Activated T-cell treated with anti-CD3 and anti-CD28 coated beads, Interleukin-2, amount 50 U/mL, for 72 hours (primary cell): ENCODE data around the gene BTC. TPM values are rescaled to one million over a fixed set of nuclear protein-coding genes. Genes with fewer than 3 reads are reported as not detected.
"Not testable (repeated sequence)": the region's sequence is repeated elsewhere in the genome, so short reads cannot be mapped to it uniquely, and the experiment has no call there.

Experiments used
- ATAC-seq, 2 donors: fragments of 150-1000 bp; cut with Tn5 transposase; replicated peaks in 1 of 2; 2 replicates each; pipeline ENCODE4 v1.10.0; 2021; ENCODE audit warnings: moderate library complexity in 2 of 2, mild to moderate bottlenecking in 1 of 2
- DNase-seq, 2 donors: peaks; one replicate each; pipeline ENCODE4 v3.0.0; 2021 to 2022; ENCODE audit warnings: mixed read lengths in 1 of 2
- H3K27ac Mint-ChIP-seq: one replicate; pipeline ENCODE4 v1.8.0; 2022; ENCODE audit warnings: mild to moderate bottlenecking, moderate library complexity, mixed read lengths
- H3K27me3 Mint-ChIP-seq: one replicate; pipeline ENCODE4 v1.8.0; 2022; ENCODE audit warnings: low read depth, mixed read lengths
- H3K36me3 Mint-ChIP-seq, 2 donors: one replicate each; pipeline ENCODE4 v1.8.0; 2022; ENCODE audit warnings: mixed read lengths in 2 of 2, mild to moderate bottlenecking in 1 of 2; ENCODE audit not compliant: insufficient read depth in 2 of 2
- H3K4me1 Mint-ChIP-seq: one replicate; pipeline ENCODE4 v1.8.0; 2022; ENCODE audit warnings: low read depth, mixed read lengths
- H3K4me3 Mint-ChIP-seq, 2 donors: one replicate each; pipeline ENCODE4 v1.8.0; 2022; ENCODE audit warnings: mild to moderate bottlenecking in 2 of 2, mixed read lengths in 2 of 2, moderate library complexity in 2 of 2
- H3K9me3 Mint-ChIP-seq, 2 donors: one replicate each; pipeline ENCODE4 v1.8.0; 2022; ENCODE audit warnings: mixed read lengths in 2 of 2
- total RNA-seq, 2 donors: library from RNA; stranded (reverse); gene quantifications; one replicate each; pipeline ENCODE4 v1.2.3, GENCODE V29; 2022

Gene BTC
- total RNA-seq, 2 donors from 2014 or later = not detected

GRCh38 chr4:74751856-74752255 is 42.5 kb downstream of the BTC start:
- DNase-seq = no peak
- Mint-ChIP-seq H3K9me3 (peaks cover 0 to 1% of the 10 kb centered on the region in 2 donors), H3K27ac (no peak overlapping the region), H3K27me3 (peaks cover 6% of the 10 kb centered on the region), H3K36me3 (no peaks in the 10 kb centered on the region), H3K4me3 (no peak overlapping the region), H3K4me1 (no peaks in the 10 kb centered on the region)
- no peak for ATAC-seq

- Mint-ChIP-seq H3K36me3 (no peaks in the 10 kb centered on the region), H3K9me3 (peaks cover 0 to 1% of the 10 kb centered on the region in 2 donors), H3K27me3 (peaks cover 6% of the 10 kb centered on the region), H3K4me3 (no peak overlapping the region), H3K4me1 (no peaks in the 10 kb centered on the region), H3K27ac (no peak overlapping the region)
- ATAC-seq (no peak), DNase-seq (no peak)
These were observed 43.1 kb downstream of the BTC start for GRCh38 chr4:74751247-74751646.

GRCh38 chr4:74742185-74742584 is 52.1 kb downstream of the BTC start:
- Mint-ChIP-seq H3K4me1 (no peaks in the 10 kb centered on the region), H3K4me3 (no peak overlapping the region), H3K27ac (no peak overlapping the region), H3K27me3 (no peaks in the 10 kb centered on the region), H3K9me3 (no peaks in the 10 kb centered on the region), H3K36me3 (no peaks in the 10 kb centered on the region)
- DNase-seq = no peak
- ATAC-seq = no peak

- no peaks in the 10 kb centered on the region for H3K9me3 Mint-ChIP-seq
- DNase-seq (no peak), ATAC-seq (no peak)
- H3K4me1 Mint-ChIP-seq = no peaks in the 10 kb centered on the region
- no peak overlapping the region for H3K4me3 Mint-ChIP-seq
- no peaks in the 10 kb centered on the region for H3K36me3 Mint-ChIP-seq
- H3K27ac Mint-ChIP-seq = no peak overlapping the region
- no peaks in the 10 kb centered on the region for H3K27me3 Mint-ChIP-seq
These were observed 55.7 kb downstream of the BTC start for GRCh38 chr4:74738464-74739143.

GRCh38 chr4:74734995-74735394 is 59.3 kb downstream of the BTC start:
- Mint-ChIP-seq H3K4me3 (no peak overlapping the region), H3K9me3 (no peaks in the 10 kb centered on the region), H3K4me1 (no peaks in the 10 kb centered on the region), H3K27me3 (peaks cover 6% of the 10 kb centered on the region), H3K36me3 (no peaks in the 10 kb centered on the region), H3K27ac (no peak overlapping the region)
- ATAC-seq (no peak), DNase-seq (no peak)

GRCh38 chr4:74733756-74734155 is 60.6 kb downstream of the BTC start:
- Mint-ChIP-seq H3K4me3 (no peak overlapping the region), H3K9me3 (no peaks in the 10 kb centered on the region), H3K4me1 (no peaks in the 10 kb centered on the region), H3K36me3 (no peaks in the 10 kb centered on the region), H3K27ac (no peak overlapping the region), H3K27me3 (peaks cover 14% of the 10 kb centered on the region)
- no peak for DNase-seq
- no peak for ATAC-seq

GRCh38 chr4:74724979-74725378 is 69.3 kb downstream of the BTC start:
- Mint-ChIP-seq H3K4me3 (no peak overlapping the region), H3K36me3 (no peaks in the 10 kb centered on the region), H3K9me3 (peaks cover 3 to 4% of the 10 kb centered on the region in 2 donors), H3K27me3 (peaks cover 8% of the 10 kb centered on the region), H3K27ac (no peak overlapping the region), H3K4me1 (no peaks in the 10 kb centered on the region)
- no peak for ATAC-seq
- DNase-seq = no peak

GRCh38 chr4:74716436-74716765 is 77.9 kb downstream of the BTC start:
- no peak overlapping the region for H3K27ac Mint-ChIP-seq
- DNase-seq (no peak), ATAC-seq (no peak)
- H3K4me3 Mint-ChIP-seq = no peak overlapping the region
- peaks cover 3 to 9% of the 10 kb centered on the region in 2 donors for H3K9me3 Mint-ChIP-seq
- peaks cover 0 to 5% of the 10 kb centered on the region in 2 donors for H3K36me3 Mint-ChIP-seq
- H3K4me1 Mint-ChIP-seq = no peaks in the 10 kb centered on the region
- peaks cover 8% of the 10 kb centered on the region for H3K27me3 Mint-ChIP-seq

- Mint-ChIP-seq H3K9me3 (peaks cover 4 to 13% of the 10 kb centered on the region in 2 donors), H3K27me3 (peaks cover 8% of the 10 kb centered on the region), H3K4me3 (no peak overlapping the region), H3K27ac (no peak overlapping the region), H3K4me1 (no peaks in the 10 kb centered on the region), H3K36me3 (peaks cover 0 to 5% of the 10 kb centered on the region in 2 donors)
- DNase-seq = no peak
- no peak for ATAC-seq
These were observed 78.5 kb downstream of the BTC start for GRCh38 chr4:74715706-74716435.

GRCh38 chr4:74714611-74715130 is 79.7 kb downstream of the BTC start:
- DNase-seq = no peak
- Mint-ChIP-seq H3K27me3 (peaks cover 8% of the 10 kb centered on the region), H3K4me3 (no peak overlapping the region), H3K9me3 (peaks cover 5 to 16% of the 10 kb centered on the region in 2 donors), H3K27ac (no peak overlapping the region), H3K36me3 (peaks cover 0 to 5% of the 10 kb centered on the region in 2 donors), H3K4me1 (no peaks in the 10 kb centered on the region)
- no peak for ATAC-seq

GRCh38 chr4:74708135-74708534 is 86.2 kb downstream of the BTC start:
- peaks cover 5 to 16% of the 10 kb centered on the region in 2 donors for H3K9me3 Mint-ChIP-seq
- H3K27me3 Mint-ChIP-seq, H3K27ac Mint-ChIP-seq, H3K4me1 Mint-ChIP-seq, H3K36me3 Mint-ChIP-seq, H3K4me3 Mint-ChIP-seq, DNase-seq, ATAC-seq: not testable (repeated sequence)
